SH-SY5Y (cell line): ENCODE data around the gene CAT.

Source experiments
- GATA2 ChIP-seq: IDR thresholded peaks from 2 replicates; pipeline ENCODE4 v1.6.1; 2011; ENCODE audit warnings: mild to moderate bottlenecking, low read depth, low read length
- GATA3 ChIP-seq: IDR thresholded peaks from 2 replicates; pipeline ENCODE4 v1.6.1; 2011; ENCODE audit warnings: low read depth, mild to moderate bottlenecking, low read length, moderate library complexity

DNA sequence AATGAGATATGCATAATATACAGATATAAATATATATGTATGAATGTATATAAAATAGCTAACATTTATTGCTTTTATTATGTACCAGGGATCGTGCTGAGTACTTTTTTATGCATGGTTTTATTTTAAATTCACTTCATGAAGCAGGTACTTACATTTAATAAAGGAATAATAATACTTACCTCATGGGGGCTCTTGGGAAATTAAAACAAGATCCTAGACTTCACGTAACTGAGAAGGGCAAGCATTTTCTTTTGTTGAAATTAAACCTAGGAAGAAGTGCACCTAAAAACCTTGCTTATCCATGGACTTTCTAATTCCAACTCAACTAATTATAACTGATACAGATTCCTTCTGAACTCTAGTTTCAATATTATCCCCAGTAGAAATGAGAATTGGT is 40.9 kb upstream of the CAT start:
- TF ChIP-seq GATA2 (no peak), GATA3 (no peak)
